Endothelial cell of umbilical vein (primary cell): ENCODE results near the gene KIRREL1. TPM values are rescaled to one million over a fixed set of nuclear protein-coding genes. Genes with fewer than 3 reads are reported as not detected.

Source experiments
- BruUV-seq: library from RNA; stranded (reverse); fragments of 400-500 nt; replicated peaks from 2 replicates; lab custom pipeline; 2021; lab: Mats Ljungman, UMichigan
- CTCF ChIA-PET: fragments of 300-600, 350-600 bp; sonication (Branson Sonifier 250); formaldehyde crosslinking; loops from one replicate; lab custom pipeline; 2021; ENCODE audit warnings: antibody characterized with exemption, inconsistent platforms; lab: Charles Lee
- POLR2A ChIA-PET: fragments of 300-600, 350-600 bp; sonication (Branson Sonifier 250); formaldehyde crosslinking; loops from one replicate; lab custom pipeline; 2021; ENCODE audit warnings: antibody characterized with exemption, inconsistent platforms; lab: Charles Lee
- DNase-seq: peaks from one replicate; pipeline ENCODE4 v3.0.0-alpha.2; 2011; ENCODE audit warnings: low read depth, low spot score
- FAIRE-seq: peaks from 2 replicates; lab custom pipeline; 2011; peaks lifted over from hg19 to GRCh38; lab: Jason Lieb, UNC
- H2AFZ ChIP-seq: 2 replicates; pipeline ENCODE4 v1.6.0; 2012; ENCODE audit warnings: low read depth, low read length, control low read depth, inconsistent platforms
- H3K27ac ChIP-seq: 2 replicates; pipeline ENCODE4 v1.5.1; 2011; ENCODE audit warnings: low read depth, mild to moderate bottlenecking, control low read depth, low read length, moderate library complexity; ENCODE audit not compliant: insufficient read depth
- H3K27me3 ChIP-seq, 2 experiments: 2 replicates each; pipeline versions ENCODE4 v1.6.0 to v1.6.1; 2011; ENCODE audit warnings: low read length in 2 of 2, mixed read lengths in 1 of 2; ENCODE audit not compliant: control insufficient read depth in 2 of 2, insufficient read depth in 2 of 2
- H3K36me3 ChIP-seq, 2 experiments: 2 replicates in 1 of 2; 3 replicates in 1 of 2; pipeline ENCODE4 v1.5.1; 2011; ENCODE audit warnings: low read length in 2 of 2, mild to moderate bottlenecking in 1 of 2, moderate library complexity in 1 of 2; ENCODE audit not compliant: control insufficient read depth in 2 of 2, insufficient read depth in 2 of 2; ENCODE audit errors: extremely low read depth in 1 of 2
- H3K4me1 ChIP-seq: 3 replicates; pipeline ENCODE4 v1.5.1; 2011; ENCODE audit warnings: mild to moderate bottlenecking, low read length; ENCODE audit not compliant: control insufficient read depth, insufficient read depth; ENCODE audit errors: extremely low read depth
- H3K4me2 ChIP-seq: 2 replicates; pipeline ENCODE4 v1.6.1; 2011; ENCODE audit warnings: low read length, control low read depth, mixed read lengths; ENCODE audit not compliant: insufficient read depth
- H3K4me3 ChIP-seq, 3 experiments: fragments of 200-600 bp in 1 of 3; sonication (generic), shearing (Covaris generic) in 1 of 3; replicated peaks in 1 of 3; 2 replicates each; pipeline ENCODE4 v1.5.1; 2011 to 2016; ENCODE audit warnings: control low read depth in 3 of 3, low read length in 3 of 3, mild to moderate bottlenecking in 2 of 3, inconsistent platforms in 1 of 3, low read depth in 1 of 3, moderate library complexity in 1 of 3; ENCODE audit not compliant: insufficient read depth in 1 of 3
- H3K79me2 ChIP-seq: 2 replicates; pipeline ENCODE4 v1.6.0; 2012; ENCODE audit warnings: low read length, inconsistent platforms; ENCODE audit not compliant: control insufficient read depth, insufficient read depth
- H3K9ac ChIP-seq: replicated peaks from 2 replicates; pipeline ENCODE3; 2011; ENCODE audit warnings: low read length, control low read depth; ENCODE audit not compliant: insufficient read depth; ENCODE audit errors: extremely low read depth
- H3K9me1 ChIP-seq: replicated peaks from 3 replicates; pipeline ENCODE4 v1.6.0; 2011; ENCODE audit warnings: mild to moderate bottlenecking, low read length; ENCODE audit not compliant: control insufficient read depth, insufficient read depth; ENCODE audit errors: extremely low read depth
- H3K9me3 ChIP-seq: replicated peaks from 2 replicates; pipeline ENCODE4 v1.5.1; 2012; ENCODE audit warnings: low read length, inconsistent platforms; ENCODE audit not compliant: control insufficient read depth, insufficient read depth
- H4K20me1 ChIP-seq: replicated peaks from 2 replicates; pipeline ENCODE3; 2011; ENCODE audit warnings: mild to moderate bottlenecking, low read length; ENCODE audit not compliant: control insufficient read depth, insufficient read depth; ENCODE audit errors: extremely low read depth
- CTCF ChIP-seq, 2 donors: IDR thresholded peaks; 1 replicate in 1 of 2; 2 replicates in 1 of 2; pipeline ENCODE4 v1.5.1; 2011; ENCODE audit warnings: low read length in 2 of 2, mild to moderate bottlenecking in 2 of 2, moderate library complexity in 2 of 2, control low read depth in 1 of 2, inconsistent platforms in 1 of 2, low read depth in 1 of 2; ENCODE audit not compliant: insufficient read depth in 1 of 2; ENCODE audit errors: extremely low read depth in 1 of 2
- EZH2 ChIP-seq: IDR thresholded peaks from 2 replicates; pipeline ENCODE4 v1.6.1; 2012; ENCODE audit warnings: borderline replicate concordance, low read depth, mild to moderate bottlenecking, moderate library complexity, low read length, inconsistent platforms; ENCODE audit not compliant: severe bottlenecking
- FOS ChIP-seq: IDR thresholded peaks from 2 replicates; pipeline ENCODE4 v1.6.1; 2011; ENCODE audit warnings: mild to moderate bottlenecking, low read length, moderate library complexity, borderline replicate concordance; ENCODE audit not compliant: insufficient read depth
- GATA2 ChIP-seq: IDR thresholded peaks from 2 replicates; pipeline ENCODE4 v1.7.0; 2011; ENCODE audit warnings: low read depth, mild to moderate bottlenecking, moderate library complexity, mixed read lengths, low read length; ENCODE audit not compliant: insufficient read length, insufficient read depth
- JUN ChIP-seq: IDR thresholded peaks from 2 replicates; pipeline ENCODE4 v1.6.1; 2011; ENCODE audit warnings: borderline replicate concordance, low read depth; ENCODE audit not compliant: insufficient read length, insufficient read depth
- MAX ChIP-seq: IDR thresholded peaks from 2 replicates; pipeline ENCODE4 v1.6.1; 2011; ENCODE audit not compliant: insufficient read depth, insufficient read length
- MYC ChIP-seq: IDR thresholded peaks from one replicate; pipeline ENCODE4 v1.6.1; 2011; ENCODE audit warnings: mild to moderate bottlenecking, low read depth, low read length
- POLR2A ChIP-seq: IDR thresholded peaks from 2 replicates; pipeline ENCODE4 v1.6.1; 2012; ENCODE audit warnings: low read depth, mild to moderate bottlenecking, control low read depth, low read length
- POLR2AphosphoS5 ChIP-seq: IDR thresholded peaks from 2 replicates; pipeline ENCODE4 v1.6.1; 2012; ENCODE audit warnings: low read depth, mild to moderate bottlenecking, control low read depth, low read length, moderate library complexity; ENCODE audit not compliant: insufficient read depth
- dilution Hi-C: fragments of 300-500 bp; cut with MboI; formaldehyde crosslinking; loops from one replicate; pipeline ENCODE4 v1.15.0; 2019; ENCODE audit warnings: low sequenced_read_pairs; ENCODE audit not compliant: extremely low pct_ligation_motif_present
- intact Hi-C: fragments of 100-400 bp; cut with micrococcal nuclease; formaldehyde crosslinking; loops from one replicate; pipeline ENCODE4 v1.10.0; 2022
- polyA plus RNA-seq, 4 experiments: library from polyadenylated mRNA; depleted of rRNA in 3 of 4; stranded (reverse) in 3 of 4; unstranded in 1 of 4; fragments of >200 nt; gene quantifications; 2 replicates each; pipeline versions ENCODE4 v1.2.1 to v1.2.3, GENCODE V29; 2011 to 2012; ENCODE audit warnings: missing spikeins in 1 of 4
- total RNA-seq: library from RNA; stranded (reverse); gene quantifications from 2 replicates; pipeline ENCODE4 v1.2.3, GENCODE V29; 2021

The KIRREL1 gene
- total and polyA plus RNA-seq, 2 donors (not counting 3 experiments of a cell fraction or from before 2014, with no cell fraction given) = 35.6 to 57.6 TPM

GRCh38 chr1:158026651-158027050 is 33.2 kb downstream of the KIRREL1 start:
- POLR2A ChIA-PET = no interaction called here
- intact Hi-C loops (no loop called here), dilution Hi-C loops (no loop called here)
- no peaks in the 10 kb centered on the region for H3K36me3 ChIP-seq
- no peak overlapping the region for H3K4me3 ChIP-seq
- H3K9me1 ChIP-seq = no peaks in the 10 kb centered on the region
- H3K27me3 ChIP-seq = no peaks in the 10 kb centered on the region
- H3K4me1 ChIP-seq = peaks cover 7% of the 10 kb centered on the region
- BruUV-seq = no TSS peak
- CTCF ChIA-PET = interaction anchor here (0.8 to 2.3 kb wide), 4 partner anchors 11 to 61 kb away, joined by 3 to 5 read pairs (median 5); no protein-coding TSS in a partner anchor
- DNase-seq (no peak), FAIRE-seq (no peak)
- no peak overlapping the region for H3K9ac ChIP-seq
- H3K27ac ChIP-seq = no peak overlapping the region
- H3K9me3 ChIP-seq = no peaks in the 10 kb centered on the region
- no peaks in the 10 kb centered on the region for H4K20me1 ChIP-seq
- H3K4me2 ChIP-seq = no peak overlapping the region
- peaks cover 21% of the 10 kb centered on the region for H3K79me2 ChIP-seq
- TF ChIP-seq POLR2AphosphoS5 = no peak
- no peak for TF ChIP-seq CTCF (IDR thresholded peaks at IDR 0.05; ENCODE audit: extremely low read depth in 1 of 2, insufficient read depth in 1 of 2, low read depth in 1 of 2, low read length in 2 of 2)
- TF ChIP-seq JUN = no peak
- no peak for TF ChIP-seq EZH2
- TF ChIP-seq FOS = no peak
- no peak for TF ChIP-seq POLR2A
- TF ChIP-seq MYC = no peak
- TF ChIP-seq MAX = no peak
- no peak for TF ChIP-seq GATA2
- no peak overlapping the region for H2AFZ ChIP-seq
